SK-N-MC (cell line): ENCODE results near the gene NRXN3.

Experiments
- DNase-seq: peaks from one replicate; pipeline ENCODE4 v3.0.0-alpha.2; 2011; ENCODE audit warnings: low read depth, low spot score
- H3K27ac ChIP-seq: fragments of 200-600 bp; sonication (generic); 2 replicates; pipeline ENCODE4 v1.5.1; 2016; ENCODE audit warnings: mixed run types
- H3K36me3 ChIP-seq: fragments of 200-600 bp; sonication (generic); 2 replicates; pipeline ENCODE4 v1.6.1; 2017; ENCODE audit warnings: antibody characterized with exemption, low read length, mixed read lengths; ENCODE audit not compliant: insufficient read depth
- H3K4me3 ChIP-seq: fragments of 200-600 bp; sonication (generic); 2 replicates; pipeline ENCODE4 v1.5.1; 2016
- H3K9ac ChIP-seq: fragments of 200-600 bp; sonication (generic); 2 replicates; pipeline ENCODE4 v1.8.0; 2017; ENCODE audit warnings: mixed run types, mixed read lengths; ENCODE audit not compliant: insufficient read length
- H3K9me3 ChIP-seq: fragments of 200-600 bp; sonication (generic); 2 replicates; pipeline ENCODE4 v1.6.1; 2017; ENCODE audit warnings: low read depth, mild to moderate bottlenecking, antibody characterized with exemption, low read length, moderate library complexity, mixed read lengths
- EZH2 ChIP-seq: fragments of 200-600 bp; sonication (generic); IDR thresholded peaks from one replicate; pipeline ENCODE4 v1.6.1; 2017; ENCODE audit warnings: antibody characterized with exemption
- FOXP2 ChIP-seq: optimal IDR thresholded peaks from 2 replicates; pipeline ENCODE3; 2011; ENCODE audit warnings: mild to moderate bottlenecking, moderate library complexity; ENCODE audit not compliant: insufficient read depth; ENCODE audit errors: extremely low read length, control extremely low read depth
- POLR2AphosphoS5 ChIP-seq: IDR thresholded peaks from 2 replicates; pipeline ENCODE4 v1.6.1; 2012; ENCODE audit warnings: mild to moderate bottlenecking, low read depth, low read length, borderline replicate concordance

NRXN3 gene

DNA sequence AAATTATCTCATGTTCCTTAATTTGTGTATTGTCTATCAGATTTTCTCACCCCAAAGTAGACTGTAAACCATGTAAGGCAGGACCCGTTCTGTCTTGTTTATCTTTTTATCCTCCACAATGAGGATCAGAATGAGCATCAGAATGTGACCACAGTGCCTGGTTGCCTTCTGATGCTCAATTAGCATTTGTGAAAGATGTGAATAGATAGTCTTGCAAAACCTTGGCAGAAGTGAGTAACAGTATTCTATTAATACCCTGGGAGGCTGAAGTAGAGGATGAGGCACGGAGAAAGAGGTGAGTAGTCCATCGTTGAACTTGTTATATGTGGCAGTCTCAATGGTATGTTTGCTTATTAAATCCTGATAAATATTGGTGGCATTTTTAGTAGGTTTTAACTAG, 781.4 kb downstream of the NRXN3 start:
- Histone ChIP-seq H3K4me3 (no peak overlapping the region), H3K9me3 (no peaks in the 10 kb centered on the region), H3K36me3 (no peaks in the 10 kb centered on the region), H3K27ac (no peak overlapping the region), H3K9ac (no peak overlapping the region)
- no peak for DNase-seq
- TF ChIP-seq FOXP2 (no peak), EZH2 (no peak), POLR2AphosphoS5 (no peak)

DNA sequence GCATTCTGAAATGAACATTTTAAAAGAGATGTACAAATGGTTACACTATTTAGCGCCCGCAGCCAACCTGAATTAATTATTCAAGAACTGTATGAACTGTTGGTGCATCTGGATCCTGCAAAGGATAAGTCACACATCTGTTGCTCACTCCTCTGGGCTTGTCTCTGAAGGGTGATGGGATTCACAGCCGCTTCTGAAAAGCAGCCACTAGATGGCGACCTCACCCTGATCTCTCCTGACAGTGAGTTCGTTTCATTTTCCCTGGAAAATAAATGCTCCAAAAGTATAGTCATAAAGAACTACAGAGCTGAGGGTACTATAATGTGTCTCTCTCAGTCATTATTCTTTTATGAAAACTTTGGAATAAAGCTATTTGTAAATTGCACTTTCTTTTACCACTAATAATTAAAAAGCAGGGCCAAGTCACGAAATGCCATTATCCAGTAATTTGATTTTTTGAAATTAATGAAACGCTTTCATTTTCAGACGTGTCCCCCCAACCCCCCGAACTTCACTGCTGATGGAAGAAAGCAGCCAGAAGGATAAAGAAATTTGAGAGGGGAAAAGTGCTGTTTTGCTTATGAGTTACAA, 789.6 kb downstream of the NRXN3 start:
- Histone ChIP-seq H3K9ac (no peak overlapping the region), H3K27ac (no peak overlapping the region), H3K9me3 (no peaks in the 10 kb centered on the region), H3K4me3 (no peak overlapping the region), H3K36me3 (no peaks in the 10 kb centered on the region)
- DNase-seq: no peak
- TF ChIP-seq POLR2AphosphoS5 (no peak), FOXP2 (no peak), EZH2 (no peak)

DNA sequence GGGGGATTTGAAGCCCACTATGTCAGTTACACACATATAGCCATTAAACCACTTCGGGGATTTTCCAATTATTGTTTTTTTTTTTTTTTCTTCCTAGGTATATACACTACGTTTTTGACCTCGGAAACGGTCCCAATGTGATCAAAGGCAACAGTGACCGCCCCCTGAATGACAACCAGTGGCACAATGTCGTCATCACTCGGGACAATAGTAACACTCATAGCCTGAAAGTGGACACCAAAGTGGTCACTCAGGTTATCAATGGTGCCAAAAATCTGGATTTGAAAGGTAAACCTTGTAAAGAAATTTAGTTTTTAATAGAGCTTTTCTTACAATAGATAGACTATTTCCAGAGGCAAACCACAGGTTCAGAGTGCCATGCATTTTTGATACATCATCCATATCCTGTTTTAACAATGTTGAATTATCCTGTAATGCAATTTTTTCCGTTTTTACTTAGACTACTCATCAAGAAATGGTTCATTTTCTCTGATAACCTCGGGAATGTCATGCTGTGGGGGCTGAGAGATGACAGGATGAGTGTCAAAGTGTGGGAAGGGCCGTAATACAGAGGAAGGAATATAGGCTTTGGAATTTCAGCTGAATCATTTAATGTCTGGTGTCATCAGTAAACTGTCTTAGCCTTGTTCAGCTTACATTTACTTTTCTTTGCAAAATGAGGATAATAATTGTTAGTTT, 797.1 kb downstream of the NRXN3 start:
- Histone ChIP-seq H3K4me3 (no peak overlapping the region), H3K36me3 (no peaks in the 10 kb centered on the region), H3K27ac (no peak overlapping the region), H3K9me3 (no peaks in the 10 kb centered on the region), H3K9ac (no peak overlapping the region)
- DNase-seq: no peak
- TF ChIP-seq POLR2AphosphoS5 (no peak), FOXP2 (no peak)

DNA sequence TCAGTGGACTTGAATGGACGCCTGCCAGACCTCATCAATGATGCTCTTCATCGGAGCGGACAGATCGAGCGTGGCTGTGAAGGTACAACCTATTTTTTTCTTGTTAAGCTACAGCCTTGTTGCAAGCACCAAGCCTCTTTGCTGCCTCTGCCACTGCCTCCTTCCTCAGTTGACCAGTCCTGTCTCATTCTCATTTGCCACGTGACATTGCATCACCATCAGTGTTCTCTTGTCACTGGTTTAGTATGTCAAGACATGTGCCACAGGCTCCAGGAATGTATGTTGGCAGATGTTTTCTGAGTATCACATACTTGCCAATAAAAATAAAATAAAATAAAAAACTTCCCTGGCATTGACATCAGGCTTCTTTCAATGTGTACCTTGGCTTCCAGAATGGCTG, 798.1 kb downstream of the NRXN3 start:
- Histone ChIP-seq H3K27ac (no peak overlapping the region), H3K9me3 (no peaks in the 10 kb centered on the region), H3K36me3 (no peaks in the 10 kb centered on the region), H3K9ac (no peak overlapping the region), H3K4me3 (no peak overlapping the region)
- DNase-seq: no peak
- TF ChIP-seq FOXP2 (no peak), EZH2 (no peak), POLR2AphosphoS5 (no peak)

DNA sequence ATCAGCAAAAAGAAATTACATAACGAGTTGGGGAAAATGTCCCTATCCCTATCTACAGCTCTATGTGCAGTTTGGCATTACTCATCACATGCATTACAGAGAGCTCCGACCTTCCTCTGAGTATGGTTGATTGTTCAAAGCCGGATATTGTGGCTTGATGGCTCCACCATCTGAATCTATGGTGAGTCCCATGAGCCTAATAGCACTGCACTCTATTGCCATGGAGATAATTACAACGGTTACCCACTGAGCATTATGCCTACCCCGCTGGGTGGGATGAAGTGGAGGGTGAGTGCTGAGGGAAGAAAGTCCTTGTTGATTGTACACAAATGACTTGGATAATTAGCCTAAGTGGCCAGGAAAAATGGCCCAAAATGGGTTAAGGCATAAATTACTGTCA, 800.5 kb downstream of the NRXN3 start:
- no peak overlapping the region for H3K9ac ChIP-seq
- H3K9me3 ChIP-seq: no peaks in the 10 kb centered on the region
- DNase-seq: no peak
- no peak overlapping the region for H3K4me3 ChIP-seq
- H3K36me3 ChIP-seq: no peaks in the 10 kb centered on the region
- TF ChIP-seq POLR2AphosphoS5 (no peak), FOXP2 (no peak), EZH2 (no peak)
- no peak overlapping the region for H3K27ac ChIP-seq

DNA sequence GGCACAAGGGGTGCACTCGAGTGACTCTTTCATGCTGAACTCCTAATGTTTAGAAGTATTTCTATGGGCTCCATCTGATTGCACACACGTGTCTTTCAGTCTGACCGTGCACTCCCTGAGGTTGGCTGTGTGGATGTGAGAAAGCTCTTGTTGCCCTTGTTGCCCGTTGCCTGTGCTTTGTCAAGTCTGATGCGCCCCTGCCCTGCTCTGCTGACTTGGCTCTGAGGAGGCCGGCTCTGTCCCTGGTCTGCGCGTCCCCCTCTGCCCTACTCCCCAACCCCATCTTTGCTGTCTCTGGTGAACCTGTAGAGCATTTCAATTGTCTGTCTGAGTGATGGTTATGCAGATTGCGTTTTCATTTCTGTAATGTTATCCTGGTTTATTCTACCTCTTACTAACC, 802.3 kb downstream of the NRXN3 start:
- no peaks in the 10 kb centered on the region for H3K36me3 ChIP-seq
- no peak overlapping the region for H3K9ac ChIP-seq
- no peak overlapping the region for H3K4me3 ChIP-seq
- H3K27ac ChIP-seq: no peak overlapping the region
- DNase-seq: no peak
- TF ChIP-seq POLR2AphosphoS5: no peak
- TF ChIP-seq FOXP2: no peak
- no peak for TF ChIP-seq EZH2
- no peaks in the 10 kb centered on the region for H3K9me3 ChIP-seq

DNA sequence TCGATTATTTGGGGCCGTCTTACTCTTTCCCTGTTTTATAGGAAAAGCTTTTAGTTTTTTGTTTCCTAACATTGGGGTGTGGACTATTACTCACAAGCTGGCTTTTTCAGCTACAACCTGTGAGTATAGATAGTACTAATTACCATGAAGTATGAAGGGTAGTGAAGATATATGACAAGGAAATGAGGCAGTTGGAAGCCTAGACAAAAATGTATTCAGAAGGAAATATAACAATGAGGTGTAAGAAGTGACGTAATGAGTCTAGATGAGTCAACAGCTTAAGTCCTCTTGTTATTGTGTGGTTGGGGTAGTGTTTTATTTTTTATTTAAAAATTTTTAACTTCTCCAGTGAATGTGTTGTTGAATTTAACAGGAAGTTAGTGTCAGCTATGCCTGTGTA, 804.5 kb downstream of the NRXN3 start:
- H3K36me3 ChIP-seq: no peaks in the 10 kb centered on the region
- no peak overlapping the region for H3K9ac ChIP-seq
- no peak overlapping the region for H3K27ac ChIP-seq
- H3K9me3 ChIP-seq: no peaks in the 10 kb centered on the region
- no peak for DNase-seq
- no peak for TF ChIP-seq POLR2AphosphoS5
- TF ChIP-seq EZH2: no peak
- no peak for TF ChIP-seq FOXP2
- H3K4me3 ChIP-seq: no peak overlapping the region

DNA sequence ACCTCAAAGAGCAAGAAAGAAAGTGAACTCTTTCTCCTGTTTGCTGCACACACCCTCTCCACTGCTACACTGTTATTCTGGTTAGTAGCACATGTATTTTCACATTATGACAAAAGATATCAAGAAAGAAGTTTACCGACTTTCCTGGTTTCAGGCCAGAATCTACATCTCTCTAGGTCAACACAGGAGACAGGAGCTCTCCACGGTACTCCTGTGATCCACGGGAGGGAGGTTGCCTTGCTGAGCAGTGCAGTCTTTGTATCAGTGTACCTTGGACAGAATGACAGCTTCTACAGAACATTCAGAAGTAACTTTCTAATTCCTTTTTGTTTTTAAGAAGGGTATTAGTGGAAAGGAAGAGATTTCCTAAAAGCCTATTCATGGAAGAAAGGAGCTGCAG, 805.6 kb downstream of the NRXN3 start:
- no peak overlapping the region for H3K9ac ChIP-seq
- no peak for TF ChIP-seq EZH2
- TF ChIP-seq POLR2AphosphoS5: no peak
- no peak for TF ChIP-seq FOXP2
- H3K4me3 ChIP-seq: no peak overlapping the region
- H3K27ac ChIP-seq: no peak overlapping the region
- DNase-seq: no peak
- no peaks in the 10 kb centered on the region for H3K9me3 ChIP-seq
- H3K36me3 ChIP-seq: no peaks in the 10 kb centered on the region

DNA sequence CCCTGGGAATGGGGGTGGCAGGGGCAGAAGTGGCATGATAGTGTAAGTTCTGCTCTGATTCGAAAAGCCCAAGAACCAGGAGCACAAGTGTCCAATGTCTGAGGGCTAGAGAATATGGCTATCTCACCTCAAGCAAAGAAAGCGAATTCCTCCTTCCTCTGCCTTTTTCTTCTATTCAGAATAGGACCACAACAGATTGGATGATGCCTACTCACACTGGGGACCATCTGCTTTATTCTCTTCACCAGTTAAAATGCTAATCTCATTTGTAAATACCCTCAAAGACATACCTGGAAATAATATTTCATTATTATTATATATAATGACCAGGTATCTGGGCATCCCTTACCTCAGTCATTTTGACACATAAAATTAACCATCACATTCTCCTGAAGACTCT, 808.7 kb downstream of the NRXN3 start:
- Histone ChIP-seq H3K27ac (no peak overlapping the region), H3K9ac (no peak overlapping the region), H3K4me3 (no peak overlapping the region), H3K36me3 (no peaks in the 10 kb centered on the region), H3K9me3 (no peaks in the 10 kb centered on the region)
- TF ChIP-seq EZH2 (no peak), FOXP2 (no peak), POLR2AphosphoS5 (no peak)
- no peak for DNase-seq

DNA sequence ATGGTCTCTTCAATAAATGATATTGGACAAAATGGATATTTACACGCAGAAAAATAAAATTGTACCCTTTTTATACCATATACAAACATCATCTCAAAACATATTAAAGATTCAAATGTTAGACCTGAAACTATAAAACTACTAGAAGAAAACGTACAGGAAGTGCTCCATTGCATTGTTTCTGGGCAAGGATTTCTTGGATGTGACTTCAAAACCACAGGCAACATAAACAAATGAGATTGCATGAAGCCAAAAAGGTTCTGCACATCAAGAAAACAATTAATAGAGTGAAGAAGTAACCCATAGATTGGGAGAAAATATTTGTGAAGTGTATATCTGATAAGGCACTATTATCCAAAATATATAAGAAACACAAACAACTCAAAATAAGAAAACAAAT, 812.4 kb downstream of the NRXN3 start:
- DNase-seq: no peak
- H3K9me3 ChIP-seq: no peaks in the 10 kb centered on the region
- no peak overlapping the region for H3K9ac ChIP-seq
- TF ChIP-seq EZH2: no peak
- no peak for TF ChIP-seq FOXP2
- no peak for TF ChIP-seq POLR2AphosphoS5
- H3K27ac ChIP-seq: no peak overlapping the region
- H3K36me3 ChIP-seq: no peaks in the 10 kb centered on the region
- no peak overlapping the region for H3K4me3 ChIP-seq
